Activated CD4-positive, alpha-beta memory T cell treated with anti-CD3 and anti-CD28 coated beads for 36 hours (primary cell): ENCODE data around the gene MYH9. TPM values are rescaled to one million over a fixed set of nuclear protein-coding genes. Genes with fewer than 3 reads are reported as not detected.

Experiments used
- CTCF ChIA-PET: fragments of 350-600 bp; sonication (Branson Sonifier 250); formaldehyde crosslinking; loops from one replicate; lab custom pipeline; 2021; ENCODE audit warnings: antibody characterized with exemption, inconsistent platforms; lab: Charles Lee
- POLR2A ChIA-PET: fragments of 350-600 bp; sonication (Branson Sonifier 250); formaldehyde crosslinking; loops from one replicate; lab custom pipeline; 2021; ENCODE audit warnings: antibody characterized with exemption; lab: Charles Lee
- DNase-seq: peaks from one replicate; pipeline ENCODE4 v3.0.0-alpha.2; 2020
- H3K27ac Mint-ChIP-seq: one replicate; pipeline ENCODE4 v1.8.0; 2021; ENCODE audit warnings: mixed read lengths
- H3K27me3 Mint-ChIP-seq: one replicate; pipeline ENCODE4 v1.8.0; 2021; ENCODE audit warnings: mixed read lengths
- H3K36me3 Mint-ChIP-seq: one replicate; pipeline ENCODE4 v1.8.0; 2021; ENCODE audit warnings: mixed read lengths
- H3K4me1 Mint-ChIP-seq: one replicate; pipeline ENCODE4 v1.8.0; 2021; ENCODE audit warnings: low read depth, mixed read lengths
- H3K4me3 Mint-ChIP-seq: one replicate; pipeline ENCODE4 v1.8.0; 2021; ENCODE audit warnings: mild to moderate bottlenecking, mixed read lengths
- H3K9me3 Mint-ChIP-seq: one replicate; pipeline ENCODE4 v1.8.0; 2021; ENCODE audit warnings: mixed read lengths
- intact Hi-C: fragments of 100-400 bp; cut with micrococcal nuclease; formaldehyde crosslinking; loops from one replicate; pipeline ENCODE4 v1.15.1; 2023
- total RNA-seq, 2 experiments: library from RNA; stranded (reverse); gene quantifications; one replicate each; pipeline ENCODE4 v1.2.3, GENCODE V29; 2021

MYH9 gene
- total RNA-seq, 2 experiments from 2014 or later = 712 to 720 TPM

- POLR2A ChIA-PET = interaction anchor here (0.7 to 3.7 kb wide), 6 partner anchors 16 to 31 kb away, joined by 3 to 28 read pairs (median 5); partner anchors contain the start of gene MYH9
- intact Hi-C loops = no loop called here
- peak overlapping the region; percentile 60 for H3K4me3 Mint-ChIP-seq
- H3K27me3 Mint-ChIP-seq = no peaks in the 10 kb centered on the region
- peaks cover 29% of the 10 kb centered on the region for H3K36me3 Mint-ChIP-seq
- H3K4me1 Mint-ChIP-seq = peaks cover 96% of the 10 kb centered on the region
- DNase-seq = no peak
- H3K9me3 Mint-ChIP-seq = no peaks in the 10 kb centered on the region
- CTCF ChIA-PET = interaction anchor here (0.7 to 2.8 kb wide), 4 partner anchors 13 to 63 kb away, joined by 4 to 21 read pairs (median 4); no protein-coding TSS in a partner anchor
- peak overlapping the region; percentile 85 for H3K27ac Mint-ChIP-seq
Measured at GRCh38 chr22:36363349-36363981, 24.3 kb downstream of the MYH9 start.

- intact Hi-C loops = no loop called here
- Mint-ChIP-seq H3K36me3 (peaks cover 29% of the 10 kb centered on the region), H3K9me3 (no peaks in the 10 kb centered on the region), H3K27me3 (no peaks in the 10 kb centered on the region), H3K27ac (peak overlapping the region; percentile 85), H3K4me3 (peak overlapping the region; percentile 60), H3K4me1 (peaks cover 93% of the 10 kb centered on the region)
- peak; percentile 73 for DNase-seq
- POLR2A ChIA-PET = interaction anchor here (0.9 to 3.7 kb wide), 4 partner anchors 16 to 31 kb away, joined by 3 to 28 read pairs (median 6); no protein-coding TSS in a partner anchor
- CTCF ChIA-PET = interaction anchor here (1.2 to 2.8 kb wide), 3 partner anchors 14 to 22 kb away, joined by 4 to 21 read pairs (median 5); no protein-coding TSS in a partner anchor
Measured at GRCh38 chr22:36362932-36363331, 24.8 kb downstream of the MYH9 start.

GRCh38 chr22:36362075-36362474 is 25.7 kb downstream of the MYH9 start:
- Mint-ChIP-seq H3K27ac (peak overlapping the region; percentile 85), H3K4me3 (no peak overlapping the region), H3K36me3 (peaks cover 30% of the 10 kb centered on the region), H3K27me3 (no peaks in the 10 kb centered on the region), H3K4me1 (peaks cover 93% of the 10 kb centered on the region), H3K9me3 (no peaks in the 10 kb centered on the region)
- intact Hi-C loops = no loop called here
- CTCF ChIA-PET = interaction anchor here (0.8 to 1.0 kb wide), 4 partner anchors 10 to 28 kb away, joined by 3 to 5 read pairs (median 3); no protein-coding TSS in a partner anchor
- DNase-seq = no peak
- POLR2A ChIA-PET = interaction anchor here (1.9 to 3.7 kb wide), 2 partner anchors 23 to 30 kb away, joined by 6 to 28 read pairs; no protein-coding TSS in a partner anchor

- no peak overlapping the region for H3K4me3 Mint-ChIP-seq
- H3K36me3 Mint-ChIP-seq = peaks cover 32% of the 10 kb centered on the region
- intact Hi-C loops = no loop called here
- peaks cover 93% of the 10 kb centered on the region for H3K4me1 Mint-ChIP-seq
- DNase-seq = no peak
- H3K27ac Mint-ChIP-seq = peak overlapping the region; percentile 85
- CTCF ChIA-PET = interaction anchor here (1.0 kb wide), 2 partner anchors 9 to 17 kb away, joined by 3 read pairs; no protein-coding TSS in a partner anchor
- POLR2A ChIA-PET = no interaction called here
- no peaks in the 10 kb centered on the region for H3K27me3 Mint-ChIP-seq
- H3K9me3 Mint-ChIP-seq = no peaks in the 10 kb centered on the region
Measured at GRCh38 chr22:36360871-36361383, 26.8 kb downstream of the MYH9 start.

GRCh38 chr22:36360011-36360410 is 27.8 kb downstream of the MYH9 start:
- H3K4me3 Mint-ChIP-seq = peak overlapping the region; percentile 18
- H3K36me3 Mint-ChIP-seq = peaks cover 39% of the 10 kb centered on the region
- H3K4me1 Mint-ChIP-seq = peaks cover 97% of the 10 kb centered on the region
- no peak for DNase-seq
- ChIA-PET CTCF (interaction anchor here (0.7 to 1.2 kb wide), 3 partner anchors 12 to 111 kb away, joined by 3 read pairs; no protein-coding TSS in a partner anchor), POLR2A (interaction anchor here (0.7 to 1.5 kb wide), 4 partner anchors 15 to 27 kb away, joined by 3 to 5 read pairs (median 3); no protein-coding TSS in a partner anchor)
- no peaks in the 10 kb centered on the region for H3K27me3 Mint-ChIP-seq
- H3K9me3 Mint-ChIP-seq = no peaks in the 10 kb centered on the region
- H3K27ac Mint-ChIP-seq = peak overlapping the region; percentile 55
- intact Hi-C loops = no loop called here

GRCh38 chr22:36359470-36359996 is 28.2 kb downstream of the MYH9 start:
- ChIA-PET POLR2A (interaction anchor here (0.7 to 1.5 kb wide), 4 partner anchors 15 to 26 kb away, joined by 3 to 5 read pairs (median 3); no protein-coding TSS in a partner anchor), CTCF (interaction anchor here (0.7 to 1.2 kb wide), 3 partner anchors 12 to 111 kb away, joined by 3 read pairs; no protein-coding TSS in a partner anchor)
- H3K27me3 Mint-ChIP-seq = no peaks in the 10 kb centered on the region
- peaks cover 97% of the 10 kb centered on the region for H3K4me1 Mint-ChIP-seq
- H3K9me3 Mint-ChIP-seq = no peaks in the 10 kb centered on the region
- intact Hi-C loops = loop anchor here (10.0 kb wide), 1 partner anchor 885 kb away; the partner anchor contains the start of gene RAC2
- H3K36me3 Mint-ChIP-seq = peaks cover 40% of the 10 kb centered on the region
- H3K4me3 Mint-ChIP-seq = peak overlapping the region; percentile 47
- peak overlapping the region; percentile 88 for H3K27ac Mint-ChIP-seq
- no peak for DNase-seq

- Mint-ChIP-seq H3K36me3 (peaks cover 35% of the 10 kb centered on the region), H3K27ac (peak overlapping the region; percentile 88), H3K27me3 (no peaks in the 10 kb centered on the region), H3K4me3 (peak overlapping the region; percentile 47), H3K9me3 (no peaks in the 10 kb centered on the region), H3K4me1 (peaks cover 97% of the 10 kb centered on the region)
- POLR2A ChIA-PET = interaction anchor here (1.1 to 1.9 kb wide), 7 partner anchors 14 to 29 kb away, joined by 3 to 10 read pairs (median 5); partner anchors contain the start of gene MYH9
- DNase-seq = no peak
- CTCF ChIA-PET = interaction anchor here (1.2 to 3.2 kb wide), 4 partner anchors 13 to 58 kb away, joined by 3 to 13 read pairs (median 5); no protein-coding TSS in a partner anchor
- intact Hi-C loops = loop anchor here (10.0 kb wide), 1 partner anchor 886 kb away; the partner anchor contains the start of gene RAC2
Measured at GRCh38 chr22:36358533-36359469, 29.0 kb downstream of the MYH9 start.

GRCh38 chr22:36356708-36357624 is 30.8 kb downstream of the MYH9 start:
- Mint-ChIP-seq H3K4me1 (peaks cover 97% of the 10 kb centered on the region), H3K4me3 (peak overlapping the region; percentile 67), H3K36me3 (peaks cover 33% of the 10 kb centered on the region), H3K27me3 (no peaks in the 10 kb centered on the region), H3K27ac (peak overlapping the region; percentile 88), H3K9me3 (no peaks in the 10 kb centered on the region)
- intact Hi-C loops = loop anchor here (1.0 to 10.0 kb wide), 5 partner anchors 8 to 888 kb away; partner anchors contain the start of gene RAC2
- DNase-seq = peak; percentile 81
- ChIA-PET POLR2A (interaction anchor here (0.8 to 1.9 kb wide), 12 partner anchors 8 to 30 kb away, joined by 3 to 10 read pairs (median 4); partner anchors contain the start of gene MYH9), CTCF (interaction anchor here (1.2 to 3.2 kb wide), 4 partner anchors 18 to 56 kb away, joined by 5 to 13 read pairs (median 5); no protein-coding TSS in a partner anchor)

GRCh38 chr22:36355894-36356293 is 31.9 kb downstream of the MYH9 start:
- Mint-ChIP-seq H3K36me3 (peaks cover 32% of the 10 kb centered on the region), H3K4me1 (peaks cover 97% of the 10 kb centered on the region), H3K27me3 (no peaks in the 10 kb centered on the region), H3K27ac (peak overlapping the region; percentile 94), H3K9me3 (no peaks in the 10 kb centered on the region), H3K4me3 (peak overlapping the region; percentile 47)
- ChIA-PET CTCF (interaction anchor here (0.7 to 3.2 kb wide), 6 partner anchors 16 to 115 kb away, joined by 3 to 13 read pairs (median 6); no protein-coding TSS in a partner anchor), POLR2A (interaction anchor here (0.8 to 1.6 kb wide), 6 partner anchors 9 to 27 kb away, joined by 3 to 6 read pairs (median 3); no protein-coding TSS in a partner anchor)
- no peak for DNase-seq
- intact Hi-C loops = loop anchor here (10.0 kb wide), 1 partner anchor 889 kb away; the partner anchor contains the start of gene RAC2
